Activated CD8-positive, alpha-beta memory T cell treated with anti-CD3 and anti-CD28 coated beads, Interleukin-2, amount 50 U/mL, for 24 hours (primary cell): ENCODE results near the gene OLIG2.

ENCODE experiments used
- DNase-seq: peaks from one replicate; pipeline ENCODE4 v3.0.0-alpha.2; 2020; ENCODE audit errors: extremely low read depth

Gene OLIG2

DNA sequence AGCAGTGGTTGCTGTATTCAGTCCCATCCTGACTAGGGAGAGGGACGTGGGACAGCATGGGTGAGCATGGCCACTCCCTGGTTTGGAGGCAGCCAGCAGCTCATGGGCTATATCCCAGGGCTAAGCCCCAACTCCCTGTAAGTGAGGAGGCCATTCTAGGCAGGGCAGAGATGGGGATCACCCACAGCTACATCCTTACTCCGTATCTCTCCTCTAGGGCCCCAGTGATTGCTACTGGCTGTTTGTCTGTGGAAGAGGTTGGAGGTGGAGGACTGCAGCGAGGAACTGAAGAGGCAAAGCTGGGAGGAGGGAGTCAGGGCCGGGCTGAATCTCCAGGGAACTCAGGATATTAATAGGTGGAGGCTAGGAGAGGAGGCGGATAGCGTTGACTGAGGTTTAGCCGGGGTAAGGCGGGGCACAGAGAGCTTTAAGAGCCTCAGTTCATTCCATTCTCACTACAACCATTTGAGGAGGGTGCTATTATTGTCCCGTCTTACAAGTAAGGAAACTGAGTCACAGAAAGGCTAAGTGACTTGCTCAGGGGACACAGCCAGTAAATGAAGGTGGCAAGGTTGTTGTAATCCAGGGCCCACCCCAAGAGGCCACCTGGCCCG, 6.8 kb downstream of the OLIG2 start:
- DNase-seq, result no peak

- DNase-seq, result no peak
These were observed 7.6 kb downstream of the OLIG2 start for GRCh38 chr21:33033094-33033951.

DNA sequence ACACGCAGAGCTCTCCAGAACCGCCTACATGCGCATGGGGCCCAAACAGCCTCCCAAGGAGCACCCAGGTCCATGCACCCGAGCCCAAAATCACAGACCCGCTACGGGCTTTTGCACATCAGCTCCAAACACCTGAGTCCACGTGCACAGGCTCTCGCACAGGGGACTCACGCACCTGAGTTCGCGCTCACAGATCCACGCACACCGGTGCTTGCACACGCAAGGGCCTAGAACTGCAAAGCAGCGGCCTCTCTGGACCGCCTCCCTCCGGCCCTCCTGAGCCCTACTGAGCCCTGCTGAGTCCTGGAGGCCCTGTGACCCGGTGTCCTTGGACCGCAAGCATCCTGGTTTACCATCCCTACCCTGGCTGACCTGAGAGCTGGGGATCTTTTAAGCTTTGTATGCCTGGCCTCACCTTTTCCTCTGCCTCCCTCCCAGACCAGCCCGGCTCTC, 8.3 kb downstream of the OLIG2 start:
- no peak for DNase-seq

DNA sequence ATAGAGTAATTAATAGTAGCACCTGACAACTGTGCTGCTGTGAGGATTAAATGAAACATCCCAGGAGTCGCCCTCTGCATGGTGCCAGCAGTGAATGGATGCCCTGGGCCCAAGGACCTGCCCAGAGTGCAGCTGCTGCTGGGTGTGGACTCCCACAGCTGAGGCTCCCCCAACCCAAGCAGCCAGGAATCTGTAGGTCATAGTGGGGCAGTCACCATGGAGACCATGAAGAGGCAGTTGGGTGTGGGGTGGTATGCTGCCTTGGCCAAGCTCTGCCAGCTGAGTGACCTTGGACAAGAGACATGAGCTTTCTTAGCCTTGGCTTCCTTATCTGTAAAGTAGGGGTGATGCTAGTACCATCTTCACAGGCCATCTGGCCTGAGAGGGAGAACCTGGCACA, 9.4 kb downstream of the OLIG2 start:
- no peak for DNase-seq

DNA sequence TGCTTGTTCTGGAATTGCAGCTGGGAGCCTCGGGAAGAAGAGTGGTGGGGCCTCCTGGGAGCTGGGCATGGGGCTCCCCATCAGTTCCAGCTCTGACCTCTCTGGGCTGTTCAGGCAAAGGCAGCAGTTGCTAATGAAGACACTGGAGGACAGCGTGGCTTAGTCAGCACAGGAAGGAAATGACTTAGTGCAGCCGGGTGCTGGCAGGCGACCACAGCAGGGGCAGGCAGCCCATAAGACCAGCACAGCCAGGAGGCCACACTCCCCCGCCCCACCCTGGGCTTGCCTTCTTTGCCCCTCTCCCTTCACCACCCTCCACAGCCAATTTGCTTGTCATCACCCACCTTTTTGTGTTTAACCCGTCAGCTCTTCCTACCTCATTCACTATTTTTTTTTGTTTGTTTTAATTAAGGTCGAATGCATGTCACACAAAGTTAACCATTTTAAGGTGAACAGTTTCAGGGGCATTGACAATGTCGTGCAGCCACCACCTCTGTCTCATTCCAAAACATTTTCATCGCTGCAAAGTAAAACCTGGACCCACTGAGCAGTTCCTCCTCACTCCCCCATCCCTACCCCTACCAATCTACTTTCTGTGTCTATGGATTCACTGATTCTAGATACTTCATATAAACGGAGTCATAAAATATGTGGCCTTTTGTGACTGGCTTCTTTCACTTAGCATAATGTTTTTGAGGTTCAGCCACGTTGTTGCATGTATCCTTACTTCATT, 10.9 kb downstream of the OLIG2 start:
- DNase-seq, result no peak

- no peak for DNase-seq
These were observed 11.8 kb downstream of the OLIG2 start for GRCh38 chr21:33037501-33037900.

- no peak for DNase-seq
These were observed 13.8 kb downstream of the OLIG2 start for GRCh38 chr21:33039536-33039935.

DNA sequence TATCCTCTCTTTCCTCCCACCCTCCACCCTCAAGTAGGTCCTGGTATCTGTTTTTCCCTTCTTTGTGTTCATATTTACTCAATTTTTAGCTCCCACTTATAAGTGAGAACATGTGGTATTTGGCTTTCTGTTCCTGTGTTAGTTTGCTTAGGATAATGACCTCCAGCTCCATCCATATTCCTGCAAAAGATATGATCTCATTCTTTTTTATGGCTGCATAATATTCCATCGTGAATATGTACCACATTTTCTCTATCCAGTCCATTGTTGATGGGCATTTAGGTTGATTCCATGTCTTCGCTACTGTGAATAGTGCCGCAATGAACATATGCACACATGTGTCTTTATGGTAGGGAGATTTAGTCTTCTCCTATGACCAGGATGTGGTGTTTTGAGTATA, 14.5 kb downstream of the OLIG2 start:
- no peak for DNase-seq

- DNase-seq, result no peak
These were observed 16.2 kb downstream of the OLIG2 start for GRCh38 chr21:33041981-33042380.

GRCh38 chr21:33042812-33043211, 17.1 kb downstream of the OLIG2 start:
- DNase-seq, result no peak

- no peak for DNase-seq
These were observed 20.7 kb downstream of the OLIG2 start for GRCh38 chr21:33046455-33046854.

GRCh38 chr21:33047231-33047630, 21.5 kb downstream of the OLIG2 start:
- DNase-seq, result no peak

- DNase-seq, result no peak
These were observed 26.2 kb downstream of the OLIG2 start for GRCh38 chr21:33051925-33052324.

DNA sequence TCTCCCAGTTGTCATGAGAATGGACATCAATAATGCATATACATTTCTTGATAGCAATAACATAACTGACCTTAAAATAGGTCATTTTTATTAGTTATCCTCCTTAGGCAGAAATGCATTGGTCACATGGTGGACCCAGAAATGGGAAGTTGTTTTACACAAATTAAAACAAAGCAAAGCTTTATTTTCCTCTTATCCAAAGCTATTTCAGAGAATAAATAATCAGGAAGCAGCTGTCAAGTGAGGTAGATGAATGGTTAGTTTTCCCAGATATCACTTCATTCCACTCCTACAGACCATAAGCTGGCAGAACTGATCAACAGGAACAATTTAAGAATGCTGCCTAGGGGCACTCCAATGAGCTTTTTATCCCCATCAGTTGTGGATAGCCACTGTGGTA, 28.2 kb downstream of the OLIG2 start:
- DNase-seq, result no peak

DNA sequence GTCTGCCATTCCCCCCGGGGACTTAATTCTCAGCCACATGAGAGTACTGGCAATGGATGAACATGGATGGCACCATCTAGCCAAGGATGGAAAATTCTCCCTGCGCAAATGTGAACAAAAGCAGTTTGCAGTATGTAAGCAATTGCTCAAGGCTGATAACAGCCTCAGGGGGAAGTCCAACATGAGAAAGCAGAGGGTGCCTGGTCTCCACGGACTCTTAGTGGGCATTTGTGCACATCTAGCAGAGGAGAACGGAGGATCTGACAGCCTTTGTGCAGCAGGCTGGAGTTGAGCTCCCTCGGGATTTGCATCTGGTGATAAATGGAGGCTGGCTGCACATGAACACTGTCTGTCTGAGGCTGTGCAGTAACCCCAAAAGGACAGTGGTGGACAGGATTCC, 30.3 kb downstream of the OLIG2 start:
- DNase-seq, result no peak

GRCh38 chr21:33057385-33057940, 31.7 kb downstream of the OLIG2 start:
- no peak for DNase-seq

- DNase-seq, result no peak
These were observed 32.8 kb downstream of the OLIG2 start for GRCh38 chr21:33058527-33058926.

- no peak for DNase-seq
These were observed 33.2 kb downstream of the OLIG2 start for GRCh38 chr21:33058957-33059356.

DNA sequence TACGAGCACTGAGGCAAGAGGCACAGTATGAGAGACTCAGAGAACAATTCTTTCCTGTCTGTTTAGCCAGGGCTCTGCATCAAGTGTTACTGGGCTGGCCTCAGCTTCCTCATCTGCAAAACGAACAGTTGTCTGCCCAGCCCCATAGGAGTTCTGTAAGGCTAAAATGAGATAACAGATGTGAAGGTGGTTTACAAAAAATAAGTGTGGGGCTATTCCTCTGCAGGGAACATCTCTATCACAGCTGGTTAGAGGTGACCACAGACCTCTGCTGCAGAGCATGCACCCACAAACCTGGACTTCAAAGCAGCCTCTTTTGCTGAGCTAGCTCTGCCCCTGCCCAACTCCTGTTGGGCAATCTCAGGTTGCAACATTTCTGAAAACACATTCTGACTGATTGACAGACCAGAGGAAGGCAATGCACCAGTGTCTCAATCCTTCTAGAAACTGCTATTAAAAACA, 33.7 kb downstream of the OLIG2 start:
- no peak for DNase-seq

GRCh38 chr21:33061233-33061632, 35.5 kb downstream of the OLIG2 start:
- DNase-seq, result no peak

DNA sequence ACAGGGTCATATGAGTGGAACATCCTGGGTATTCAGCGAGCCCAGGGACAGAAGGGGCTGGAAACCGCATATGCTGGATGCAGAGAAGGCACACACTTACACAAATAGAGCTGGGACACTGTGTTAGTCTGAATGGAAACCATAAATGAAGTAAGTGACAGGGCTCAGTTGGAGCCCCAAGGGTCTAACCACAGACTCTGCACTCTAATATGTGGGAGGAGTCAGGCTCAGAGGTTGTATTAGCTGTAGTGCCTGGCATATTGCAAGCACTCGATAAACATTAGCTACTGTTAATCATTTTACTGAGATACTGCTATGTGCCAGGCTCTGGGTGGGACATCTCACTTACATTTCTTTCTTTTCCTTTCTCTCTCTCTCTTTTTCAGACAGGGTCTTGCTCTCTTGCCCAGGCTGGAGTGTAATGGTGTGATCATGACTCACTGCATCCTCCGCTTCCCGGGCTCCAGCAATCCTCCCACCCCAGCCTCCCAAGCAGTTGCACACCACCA, 37.7 kb downstream of the OLIG2 start:
- no peak for DNase-seq
